Stimulated activated CD4-positive, alpha-beta T cell treated with anti-CD3 and anti-CD28 coated beads, Interleukin-1b, Interleukin-23, amount 100 ng/mL, for 1 hour (primary cell): Measurements from ENCODE around the gene PCED1B.

ENCODE experiments used
- DNase-seq, 2 donors: peaks; one replicate each; pipeline ENCODE4 v3.0.0-alpha.2; 2020; ENCODE audit warnings: low read depth in 2 of 2

Gene PCED1B

DNA sequence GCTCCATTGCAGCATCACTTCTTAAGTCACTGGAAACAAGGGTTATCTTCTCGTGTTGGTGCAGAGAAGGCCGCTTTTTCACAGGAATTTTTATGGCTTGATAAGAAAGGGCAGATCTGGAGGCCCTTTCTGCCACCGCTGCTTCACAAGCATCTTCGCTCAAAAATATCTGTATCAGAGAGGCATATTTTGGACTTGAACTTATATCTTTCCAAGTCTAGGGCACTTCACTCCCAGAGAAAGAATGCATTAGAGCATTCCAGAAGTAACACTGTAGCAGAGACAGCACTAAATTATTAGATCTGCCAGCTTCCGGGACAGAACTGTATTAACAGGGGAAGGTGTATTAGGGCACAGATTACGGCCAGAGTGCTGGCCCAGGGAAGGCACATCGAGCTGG lies 152.0 kb downstream of the PCED1B start:
- no peak for DNase-seq

DNA sequence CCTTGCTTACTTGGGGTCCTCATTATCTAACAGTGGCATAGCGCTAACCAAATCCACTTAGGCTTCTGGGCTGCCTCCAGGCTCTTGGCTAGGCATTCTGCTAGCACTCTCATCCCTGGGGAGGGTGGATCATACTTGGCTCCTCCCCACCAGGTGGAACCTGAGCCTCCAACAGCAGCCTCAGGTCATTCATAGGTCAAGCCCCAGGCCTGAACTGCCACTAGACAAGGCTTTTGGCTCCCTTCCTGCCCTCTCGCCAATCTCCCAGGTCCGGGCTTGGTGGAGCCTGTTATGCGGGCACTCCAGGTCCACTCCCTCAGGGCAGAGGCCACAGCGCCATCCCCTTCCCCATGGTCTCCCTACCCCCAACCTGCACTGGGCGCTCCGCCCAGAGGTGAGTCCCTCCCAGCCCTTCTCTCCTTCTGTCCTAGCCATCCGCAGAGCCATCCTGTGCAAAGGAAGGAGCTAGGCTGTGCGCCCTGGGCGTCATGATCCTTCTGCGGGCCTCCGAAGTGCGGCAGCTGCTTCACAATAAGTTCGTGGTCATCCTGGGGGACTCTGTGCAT lies 155.2 kb downstream of the PCED1B start:
- no peak for DNase-seq

DNA sequence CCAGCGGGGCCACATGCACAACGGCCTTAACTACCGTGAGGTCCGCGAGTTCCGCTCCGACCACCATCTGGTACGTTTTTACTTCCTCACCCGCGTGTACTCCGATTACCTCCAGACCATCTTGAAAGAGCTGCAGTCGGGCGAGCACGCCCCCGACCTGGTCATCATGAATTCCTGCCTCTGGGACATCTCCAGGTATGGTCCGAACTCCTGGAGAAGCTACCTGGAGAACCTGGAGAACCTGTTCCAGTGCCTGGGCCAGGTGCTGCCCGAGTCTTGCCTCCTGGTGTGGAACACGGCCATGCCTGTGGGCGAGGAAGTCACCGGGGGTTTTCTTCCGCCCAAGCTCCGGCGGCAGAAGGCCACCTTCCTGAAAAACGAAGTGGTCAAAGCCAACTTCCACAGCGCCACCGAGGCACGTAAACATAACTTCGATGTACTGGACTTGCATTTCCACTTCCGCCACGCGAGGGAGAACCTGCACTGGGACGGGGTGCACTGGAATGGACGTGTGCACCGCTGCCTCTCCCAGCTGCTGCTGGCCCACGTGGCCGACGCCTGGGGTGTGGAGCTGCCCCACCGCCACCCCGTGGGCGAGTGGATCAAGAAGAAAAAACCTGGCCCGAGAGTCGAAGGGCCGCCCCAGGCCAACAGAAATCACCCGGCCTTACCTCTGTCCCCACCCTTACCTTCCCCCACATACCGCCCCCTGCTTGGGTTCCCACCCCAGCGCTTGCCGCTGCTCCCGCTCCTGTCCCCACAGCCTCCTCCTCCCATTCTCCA lies 156.0 kb downstream of the PCED1B start:
- no peak for DNase-seq

DNA sequence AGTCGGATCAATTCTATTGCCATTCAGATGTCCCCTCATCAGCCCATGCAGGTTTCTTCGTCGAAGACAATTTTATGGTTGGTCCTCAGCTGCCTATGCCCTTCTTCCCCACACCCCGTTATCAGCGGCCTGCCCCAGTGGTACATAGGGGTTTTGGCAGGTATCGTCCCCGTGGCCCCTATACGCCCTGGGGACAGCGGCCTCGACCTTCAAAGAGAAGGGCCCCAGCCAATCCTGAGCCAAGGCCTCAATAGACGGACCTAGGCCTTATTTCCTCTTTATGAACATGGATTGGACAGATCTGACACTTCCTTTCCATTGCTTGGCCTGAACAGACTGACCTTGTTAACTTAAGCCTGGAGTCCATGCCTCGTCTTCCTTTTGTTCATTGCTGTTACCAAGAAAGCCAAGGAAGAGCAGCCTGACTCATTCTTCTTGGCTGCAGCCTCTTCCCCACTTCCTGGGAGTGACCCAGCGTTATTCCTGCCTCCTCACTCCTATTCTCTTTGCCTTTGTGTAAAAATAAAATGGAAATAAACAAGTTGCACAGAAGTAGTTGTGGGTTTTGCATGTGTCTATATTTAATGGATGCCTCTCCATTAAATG lies 156.8 kb downstream of the PCED1B start:
- no peak for DNase-seq

DNA sequence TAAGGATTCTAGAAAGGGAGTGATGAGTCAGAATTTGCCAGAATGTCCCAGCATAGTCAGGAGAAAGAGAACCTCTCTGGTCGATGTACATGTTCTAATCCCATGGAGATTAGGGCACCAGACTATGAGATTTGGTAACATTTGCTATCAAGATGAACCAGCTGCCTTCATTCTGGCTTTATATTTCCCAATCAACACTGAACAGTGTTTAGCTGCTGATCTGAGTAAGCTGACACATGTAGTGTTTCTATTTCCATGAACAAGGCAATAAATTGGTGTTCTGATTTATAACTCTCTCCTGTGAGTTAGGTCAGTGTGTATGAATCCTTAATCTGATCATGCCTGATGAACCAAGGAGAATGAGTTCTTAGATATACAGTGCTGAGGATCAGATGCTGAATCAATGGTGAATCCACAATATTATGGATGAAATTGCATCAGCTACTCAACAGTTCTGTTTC lies 158.4 kb downstream of the PCED1B start:
- DNase-seq, result no peak

DNA sequence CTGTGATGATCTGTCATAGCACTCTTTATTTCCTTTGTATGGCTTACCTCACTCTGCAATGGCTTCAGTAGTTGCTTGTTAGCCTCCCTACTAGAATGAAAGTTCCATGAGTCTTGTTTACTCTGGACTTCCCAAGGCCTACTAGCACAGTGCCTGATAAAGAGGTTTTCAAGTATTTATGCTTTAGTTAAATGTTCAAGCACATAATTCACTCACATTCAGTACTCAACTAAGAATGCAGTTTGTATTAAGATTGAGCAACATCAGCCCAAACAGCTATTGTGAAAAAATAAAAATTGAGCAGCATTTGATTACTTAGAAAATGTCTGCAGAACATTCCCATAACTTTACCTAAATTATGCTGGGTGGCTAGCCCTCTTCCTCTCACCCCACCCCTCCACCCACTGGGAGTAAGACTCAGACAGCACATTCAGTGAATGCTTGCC lies 159.3 kb downstream of the PCED1B start:
- no peak for DNase-seq

DNA sequence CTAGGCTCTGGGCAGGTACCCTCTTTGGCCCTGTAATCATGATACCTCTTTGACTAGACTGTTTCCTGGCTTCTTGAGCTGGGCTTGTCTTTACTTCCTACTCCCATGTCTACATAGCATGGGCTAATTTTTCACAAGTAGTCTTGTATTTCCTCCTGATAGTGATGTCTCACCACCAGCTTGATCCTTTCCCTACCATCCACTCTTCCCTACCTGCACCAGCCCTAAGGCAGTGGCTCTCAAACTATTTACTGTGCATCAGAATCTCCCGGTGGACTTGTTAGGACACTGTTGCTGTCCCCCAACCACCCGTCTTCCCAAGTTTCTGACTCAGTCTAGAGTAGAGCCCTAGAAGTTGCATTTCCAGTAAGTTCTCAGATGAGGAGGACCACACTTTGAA lies 163.0 kb downstream of the PCED1B start:
- no peak for DNase-seq

DNA sequence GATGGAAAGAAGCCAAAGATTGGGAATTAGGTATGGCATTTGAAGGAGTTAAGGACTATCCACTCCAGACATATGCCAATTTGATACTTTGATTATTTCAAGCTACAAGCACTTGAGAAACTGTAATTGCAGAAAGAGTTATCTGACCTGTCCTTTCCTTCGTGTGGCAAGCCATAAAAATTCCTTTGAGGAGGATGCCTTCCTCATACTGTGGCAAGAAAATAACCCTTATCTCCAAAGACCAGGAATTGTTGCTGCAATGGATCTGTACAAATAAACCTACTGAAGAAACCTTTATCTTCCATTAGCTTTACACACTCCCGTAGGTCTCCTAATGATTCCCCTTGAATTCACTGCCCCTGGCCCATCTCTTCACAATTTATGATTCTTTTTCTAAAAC lies 165.4 kb downstream of the PCED1B start:
- DNase-seq, result no peak

DNA sequence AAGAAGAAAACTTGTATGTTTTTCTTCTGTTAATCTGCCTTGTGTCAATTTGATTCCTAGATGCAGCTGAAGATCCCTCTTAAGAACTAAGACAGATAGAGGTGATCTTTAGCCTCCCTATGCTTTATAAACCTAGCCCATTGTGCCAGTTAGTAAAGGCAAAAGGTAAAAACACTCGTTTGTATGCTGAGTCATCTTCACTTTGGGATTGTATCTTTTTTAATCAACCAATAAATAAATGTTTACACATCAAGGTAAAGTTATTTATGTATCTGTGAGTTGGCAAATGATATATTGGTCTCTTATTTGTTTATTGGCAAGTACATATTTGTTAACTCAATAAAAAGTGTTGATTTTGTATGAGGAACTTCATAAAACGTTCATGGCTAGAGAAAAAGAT lies 166.2 kb downstream of the PCED1B start:
- no peak for DNase-seq

DNA sequence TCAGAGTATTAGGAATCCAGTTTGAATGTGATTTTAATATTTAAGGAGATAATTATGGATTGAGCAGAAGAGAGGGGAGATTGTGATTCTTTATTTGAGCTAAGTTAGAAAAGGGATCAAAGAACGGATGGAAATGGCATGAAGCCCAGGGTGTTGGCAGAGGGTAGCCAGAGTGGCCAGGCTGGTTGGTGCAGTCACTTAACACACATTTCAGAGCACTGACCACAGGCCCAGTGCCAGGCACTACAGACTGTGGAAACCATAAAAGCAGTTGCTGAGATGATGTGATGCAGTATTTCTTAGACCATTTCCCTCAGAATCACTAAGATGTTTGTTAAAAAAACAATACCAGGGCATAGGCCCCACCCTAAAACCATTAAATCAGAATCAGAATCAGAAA lies 168.0 kb downstream of the PCED1B start:
- no peak for DNase-seq

DNA sequence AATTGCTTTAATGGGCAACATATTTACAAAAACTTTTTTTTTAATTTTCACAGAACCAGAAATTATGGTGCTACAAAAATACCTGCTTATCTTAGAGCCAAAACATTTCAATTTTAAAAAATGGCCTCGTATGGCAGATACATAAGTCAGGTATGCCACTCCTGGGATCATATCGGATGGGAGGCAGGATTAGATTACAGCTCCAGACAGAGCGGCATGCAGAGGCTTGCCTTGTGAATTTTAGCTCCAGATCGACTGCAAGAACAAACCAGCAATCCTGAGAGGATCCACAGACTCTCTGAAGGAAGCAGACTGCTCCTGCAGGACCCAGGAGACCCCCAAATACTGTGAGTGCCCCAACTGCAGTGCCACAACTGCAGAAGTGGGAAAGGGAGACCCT lies 169.7 kb downstream of the PCED1B start:
- DNase-seq, result no peak

DNA sequence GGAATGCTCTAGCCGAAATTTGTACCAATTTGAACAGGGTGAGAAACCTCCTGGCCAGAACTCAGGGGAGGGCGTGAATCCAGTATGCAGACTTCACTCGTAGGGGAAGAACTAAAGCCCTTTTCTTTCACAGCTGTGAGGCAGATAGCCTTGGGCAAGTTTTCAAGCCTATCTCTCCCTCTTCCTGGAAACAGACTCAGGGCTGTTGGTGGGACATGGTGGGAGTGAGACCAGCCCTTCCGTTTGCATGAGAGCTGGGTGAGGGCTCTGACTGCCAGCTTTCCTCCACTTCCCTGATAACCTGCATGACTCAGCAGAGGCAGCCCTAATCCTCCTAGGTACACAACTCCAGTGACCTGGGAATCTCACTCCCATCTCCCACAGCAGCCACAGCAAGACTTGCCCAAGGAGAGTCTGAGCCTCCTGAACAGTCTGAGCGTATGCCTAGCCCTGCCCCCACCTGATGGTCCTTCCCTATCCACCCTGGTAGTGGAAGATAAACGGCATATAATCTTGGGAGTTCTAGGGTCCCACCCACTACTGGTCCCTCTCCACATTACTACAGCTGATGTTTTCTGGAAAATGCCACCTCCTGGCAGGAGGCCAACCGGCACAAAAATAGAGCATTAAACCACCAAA lies 170.4 kb downstream of the PCED1B start:
- no peak for DNase-seq

DNA sequence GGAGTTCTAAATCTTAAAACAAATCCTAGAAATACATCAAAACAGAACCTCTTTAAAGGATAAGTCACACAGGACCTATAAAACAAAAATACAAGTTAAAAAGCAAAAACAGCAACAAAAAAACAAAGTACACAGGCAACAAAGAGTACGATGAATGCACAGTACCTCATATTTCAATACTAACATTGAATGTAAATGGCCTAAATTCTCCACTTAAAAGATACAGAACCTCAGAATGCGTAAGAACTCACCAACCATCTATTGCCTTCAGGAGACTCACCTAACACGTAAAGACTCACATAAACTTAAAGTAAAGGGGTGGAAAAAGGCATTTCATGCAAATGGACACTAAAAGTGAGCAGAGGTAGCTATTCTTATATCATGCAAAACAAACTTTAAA lies 172.5 kb downstream of the PCED1B start:
- no peak for DNase-seq

DNA sequence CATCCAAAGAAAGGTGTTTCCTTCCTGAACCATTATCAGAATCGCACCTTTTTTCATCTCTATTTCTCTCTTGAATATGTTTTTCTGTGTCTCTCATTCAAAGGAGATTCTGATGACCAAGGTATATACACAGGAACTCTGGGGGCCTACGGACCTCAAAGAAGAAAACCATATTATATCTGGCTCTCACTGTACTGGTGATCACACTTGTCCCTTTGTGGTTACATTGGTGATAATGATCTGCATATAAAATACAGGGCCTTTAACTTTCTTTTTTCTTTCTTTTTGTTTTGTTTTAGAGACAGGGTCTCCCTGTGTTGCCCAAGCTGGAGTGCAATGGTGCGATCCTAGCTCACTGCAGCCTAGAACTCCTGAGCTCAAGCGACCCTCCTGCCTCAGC lies 185.5 kb downstream of the PCED1B start:
- DNase-seq, result no peak

DNA sequence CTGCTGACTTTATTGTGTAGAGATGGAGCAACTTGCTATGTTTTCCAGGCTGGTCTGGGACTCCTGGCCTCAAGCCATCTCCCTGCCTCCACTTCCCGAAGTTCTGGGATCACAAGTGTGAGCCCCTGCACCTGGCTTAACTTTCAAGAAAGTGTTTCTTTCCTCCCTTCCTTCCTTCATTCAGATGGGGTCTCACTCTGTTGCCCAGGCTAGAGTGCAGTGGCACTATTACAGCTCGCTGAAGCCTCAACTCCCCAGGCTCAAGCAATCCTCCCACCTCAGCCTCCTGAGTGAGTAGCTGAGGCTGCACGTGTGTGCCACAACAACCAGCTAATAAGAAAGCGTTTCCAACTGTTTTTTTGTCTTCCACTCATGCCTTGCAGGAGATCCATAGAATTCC lies 186.0 kb downstream of the PCED1B start:
- no peak for DNase-seq

DNA sequence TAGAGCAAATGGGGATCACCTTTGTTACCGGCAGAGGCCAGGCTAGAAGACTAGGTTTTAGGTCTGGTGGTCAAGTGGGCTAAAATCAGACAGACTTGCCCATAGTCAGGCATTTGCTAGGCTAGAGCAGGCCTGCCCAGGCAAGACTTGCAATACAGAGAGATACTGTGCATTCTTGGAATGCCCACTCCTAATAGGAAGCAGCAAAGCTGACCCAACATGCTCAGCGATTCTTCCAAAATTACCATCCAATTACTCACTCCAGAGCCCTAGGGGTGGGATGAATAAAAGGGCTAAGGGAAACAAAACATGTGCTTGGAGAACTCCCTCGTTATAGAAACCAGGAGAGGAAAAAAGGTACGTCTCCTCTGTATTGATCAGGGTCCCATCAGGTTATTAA lies 188.2 kb downstream of the PCED1B start:
- DNase-seq, result no peak

DNA sequence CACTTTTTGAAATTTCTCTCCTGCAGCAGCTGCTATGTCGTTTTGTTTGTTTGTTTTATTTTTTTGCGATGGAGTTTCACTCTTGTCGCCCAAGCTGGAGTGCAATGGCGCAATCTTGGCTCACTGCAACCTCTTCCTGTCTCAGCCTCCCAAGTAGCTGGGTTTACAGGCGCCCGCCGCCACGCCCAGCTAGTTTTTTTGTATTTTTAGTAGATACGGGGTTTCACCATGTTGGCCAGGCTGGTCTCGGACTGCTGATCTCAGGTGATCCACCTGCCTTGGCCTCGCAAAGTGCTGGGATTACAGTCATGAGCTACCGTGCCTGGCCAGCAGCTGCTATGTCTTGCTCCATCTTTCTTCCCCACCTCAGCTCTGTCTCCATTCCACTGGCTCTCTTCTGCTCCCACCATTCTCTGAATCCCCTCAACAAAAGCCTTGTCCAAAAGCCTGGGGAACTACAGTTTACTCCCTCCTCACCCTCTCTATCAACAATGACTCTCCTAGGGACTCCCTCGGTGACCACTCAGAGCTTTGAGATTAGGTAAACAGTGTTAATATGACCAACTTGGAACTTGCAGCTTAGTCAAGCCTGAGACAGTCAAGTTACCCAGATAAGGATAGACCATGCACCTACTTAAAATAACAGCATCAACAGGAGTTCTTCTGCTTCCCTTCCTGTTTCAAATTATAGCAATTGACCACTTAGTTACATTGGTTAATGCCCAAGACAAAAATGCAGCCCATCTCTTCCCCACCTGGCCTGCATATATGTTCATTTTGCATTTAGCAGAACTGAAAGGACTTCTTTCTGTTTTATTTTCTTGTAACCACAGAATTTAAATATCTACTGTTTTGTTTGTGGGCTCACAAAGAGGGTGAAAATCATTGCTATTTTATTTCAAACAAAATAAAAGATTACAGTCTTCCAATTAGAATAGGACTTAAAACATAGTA lies 189.4 kb downstream of the PCED1B start:
- no peak for DNase-seq

DNA sequence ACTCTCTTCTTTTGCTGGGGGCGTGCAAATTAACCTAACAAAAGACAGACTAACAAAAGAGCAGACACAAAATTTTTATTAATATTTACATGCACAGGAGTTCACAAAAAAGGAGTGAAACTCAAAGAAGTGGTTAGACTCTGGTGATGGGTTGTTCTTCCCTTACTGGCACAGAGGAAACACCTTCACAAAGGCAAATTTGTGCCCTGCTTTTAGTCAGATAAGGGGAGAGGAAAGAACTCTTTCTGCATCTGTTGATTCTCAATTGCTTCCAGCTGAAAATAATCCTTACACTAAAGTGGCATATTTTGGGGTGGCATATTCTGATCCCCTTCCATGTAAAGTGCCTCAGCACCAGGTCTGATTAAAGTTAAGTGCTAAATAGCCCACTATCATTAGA lies 190.5 kb downstream of the PCED1B start:
- no peak for DNase-seq

DNA sequence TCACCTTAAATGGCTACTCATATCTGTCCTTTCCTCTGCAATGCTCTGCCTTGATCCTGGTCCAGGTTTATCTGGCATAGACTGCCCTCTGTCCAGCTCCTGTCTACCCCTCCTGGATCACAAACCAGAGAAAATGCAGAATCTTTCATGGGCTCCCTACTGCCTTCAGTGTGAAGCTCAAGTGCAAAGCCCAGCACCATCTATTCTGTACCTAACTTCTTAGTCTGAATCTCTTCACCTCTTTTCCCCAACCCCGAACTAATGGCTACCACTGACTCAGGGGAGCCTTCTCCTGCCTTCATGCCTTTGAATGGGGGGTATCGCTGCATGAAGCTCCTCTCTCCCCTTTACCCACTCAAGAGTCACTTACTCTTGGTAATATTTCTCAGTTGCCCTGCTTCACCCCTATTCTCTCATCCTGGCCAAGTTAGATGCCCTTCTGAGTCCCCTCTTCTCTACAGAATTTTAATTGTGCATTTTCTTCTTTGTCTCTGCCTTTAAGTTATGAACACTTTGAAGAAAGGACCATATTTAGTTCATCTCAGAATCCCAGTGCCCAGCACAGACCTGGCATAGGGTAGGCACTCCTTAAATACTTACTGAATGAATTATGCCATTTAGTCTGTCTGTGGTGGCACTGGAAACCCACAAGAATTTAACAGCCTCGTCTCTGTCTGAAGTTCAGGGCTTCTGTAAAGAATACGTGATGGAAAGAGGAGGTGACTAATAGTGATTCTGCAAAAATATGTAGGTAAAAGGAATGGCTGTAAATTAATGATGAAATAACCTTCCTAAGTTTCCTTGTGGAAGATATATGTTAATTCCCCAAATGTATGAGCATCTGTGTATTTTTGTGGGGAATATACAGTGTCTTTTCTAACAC lies 191.6 kb downstream of the PCED1B start:
- DNase-seq, result no peak

DNA sequence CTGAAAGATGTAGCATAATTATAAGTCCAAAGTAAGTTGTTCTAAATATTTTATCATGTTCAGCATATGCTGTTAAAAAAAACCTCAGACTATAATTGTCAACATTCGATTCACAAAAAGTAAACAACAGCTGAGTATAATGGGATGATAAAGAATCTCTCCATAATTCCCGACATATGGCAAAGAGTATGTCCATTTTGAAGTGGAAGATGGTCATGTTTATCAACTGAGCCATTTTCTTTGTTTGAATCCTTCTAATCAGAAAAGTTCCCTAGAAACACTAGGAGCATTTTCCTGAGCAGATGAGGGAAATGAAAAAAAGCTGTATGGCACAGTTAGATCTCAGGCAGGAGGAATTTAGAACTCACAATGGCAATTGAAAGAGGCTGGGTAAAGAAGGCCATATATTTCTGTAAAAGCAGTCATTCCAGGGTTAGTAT lies 192.4 kb downstream of the PCED1B start:
- no peak for DNase-seq
